Activated CD8-positive, alpha-beta memory T cell treated with anti-CD3 and anti-CD28 coated beads, Interleukin-2, amount 50 U/mL, for 1 hour (primary cell): Measurements from ENCODE around the gene MIGA1.
"Not testable (repeated sequence)": the region's sequence is repeated elsewhere in the genome, so short reads cannot be mapped to it uniquely, and the experiment has no call there.

ENCODE experiments used
- DNase-seq: peaks from one replicate; pipeline ENCODE4 v3.0.0-alpha.2; 2020; ENCODE audit errors: extremely low read depth

MIGA1 gene

GRCh38 chr1:77906019-77906545 is 126.6 kb downstream of the MIGA1 start:
- no peak for DNase-seq

- no peak for DNase-seq
Measured at GRCh38 chr1:77906624-77907023, 127.2 kb downstream of the MIGA1 start.

GRCh38 chr1:77910116-77910515 is 130.7 kb downstream of the MIGA1 start:
- DNase-seq = no peak

- DNase-seq = not testable (repeated sequence)
Measured at GRCh38 chr1:77918918-77919317, 139.5 kb downstream of the MIGA1 start.

GRCh38 chr1:77925518-77925917 is 146.1 kb downstream of the MIGA1 start:
- no peak for DNase-seq

GRCh38 chr1:77925956-77926355 is 146.5 kb downstream of the MIGA1 start:
- DNase-seq = no peak

GRCh38 chr1:77926561-77927357 is 147.3 kb downstream of the MIGA1 start:
- no peak for DNase-seq

- DNase-seq = no peak
Measured at GRCh38 chr1:77927414-77927813, 148.0 kb downstream of the MIGA1 start.
